ENCODE data around the gene FGD2. TPM values are rescaled to one million over a fixed set of nuclear protein-coding genes. Genes with fewer than 3 reads are reported as not detected.

Gene FGD2
- total RNA-seq, 2 donors from 2014 or later, result not detected

DNA sequence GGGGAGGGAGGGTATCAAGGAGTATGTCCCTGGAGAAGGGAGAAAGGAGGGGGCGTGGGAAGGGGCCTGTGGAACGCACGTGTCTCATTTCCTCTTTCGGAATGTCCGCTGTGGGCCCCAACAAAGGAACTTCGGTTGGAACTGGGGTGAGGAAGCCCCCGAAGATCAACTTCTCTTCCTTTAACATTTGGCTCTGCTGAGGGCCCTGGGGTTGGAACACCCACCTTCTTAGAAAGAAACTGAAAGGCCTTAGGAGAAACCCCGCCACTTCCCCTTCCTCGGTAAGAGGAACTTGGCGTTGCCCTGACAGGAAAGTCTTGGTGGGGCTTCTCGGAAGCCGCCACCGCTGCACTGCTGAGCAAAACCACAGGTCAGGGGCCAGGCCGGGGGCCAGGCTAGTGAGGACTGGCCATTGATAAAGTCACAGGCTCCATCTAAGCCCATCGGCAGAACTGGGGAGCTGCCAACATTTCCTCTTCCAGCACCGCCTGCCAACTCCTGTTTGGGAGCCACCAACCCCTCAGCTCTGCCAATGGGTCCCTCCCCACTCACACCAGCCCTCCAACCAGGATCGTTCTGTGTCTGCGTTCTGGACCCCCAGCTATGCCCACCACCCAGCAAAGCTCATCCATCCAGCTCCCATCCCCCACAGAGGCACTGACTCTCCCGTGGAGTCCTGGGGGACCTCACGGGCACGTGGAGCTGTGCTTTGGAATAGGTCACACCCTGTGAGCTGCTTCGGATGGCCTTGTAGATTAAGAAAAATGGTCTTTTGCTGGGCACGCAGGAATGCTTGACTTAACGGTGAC, 44.8 kb downstream of the FGD2 start:
- H3K4me1 ChIP-seq (ENCODE audit: control insufficient read depth, insufficient read depth, low read length), result peaks cover 3% of the 10 kb centered on the region
- H3K27me3 ChIP-seq (ENCODE audit: control insufficient read depth, insufficient read depth, low read length, poor library complexity, severe bottlenecking), result no peaks in the 10 kb centered on the region
- H3K4me1 Mint-ChIP-seq, result peaks cover 4% of the 10 kb centered on the region
- no peaks in the 10 kb centered on the region for H3K36me3 Mint-ChIP-seq (ENCODE audit: low read depth)
- H3K27me3 Mint-ChIP-seq (ENCODE audit: insufficient read depth), result no peaks in the 10 kb centered on the region
- no peak overlapping the region for H3K27ac Mint-ChIP-seq
- H3K4me3 Mint-ChIP-seq, result no peak overlapping the region
- DNase-seq, result no peak
- TF ChIP-seq, protein P1, sequence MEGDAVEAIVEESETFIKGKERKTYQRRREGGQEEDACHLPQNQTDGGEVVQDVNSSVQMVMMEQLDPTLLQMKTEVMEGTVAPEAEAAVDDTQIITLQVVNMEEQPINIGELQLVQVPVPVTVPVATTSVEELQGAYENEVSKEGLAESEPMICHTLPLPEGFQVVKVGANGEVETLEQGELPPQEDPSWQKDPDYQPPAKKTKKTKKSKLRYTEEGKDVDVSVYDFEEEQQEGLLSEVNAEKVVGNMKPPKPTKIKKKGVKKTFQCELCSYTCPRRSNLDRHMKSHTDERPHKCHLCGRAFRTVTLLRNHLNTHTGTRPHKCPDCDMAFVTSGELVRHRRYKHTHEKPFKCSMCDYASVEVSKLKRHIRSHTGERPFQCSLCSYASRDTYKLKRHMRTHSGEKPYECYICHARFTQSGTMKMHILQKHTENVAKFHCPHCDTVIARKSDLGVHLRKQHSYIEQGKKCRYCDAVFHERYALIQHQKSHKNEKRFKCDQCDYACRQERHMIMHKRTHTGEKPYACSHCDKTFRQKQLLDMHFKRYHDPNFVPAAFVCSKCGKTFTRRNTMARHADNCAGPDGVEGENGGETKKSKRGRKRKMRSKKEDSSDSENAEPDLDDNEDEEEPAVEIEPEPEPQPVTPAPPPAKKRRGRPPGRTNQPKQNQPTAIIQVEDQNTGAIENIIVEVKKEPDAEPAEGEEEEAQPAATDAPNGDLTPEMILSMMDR (conservative IDR thresholded peaks at IDR 0.05), result no peak
- no peaks in the 10 kb centered on the region for H3K36me3 ChIP-seq (ENCODE audit: control insufficient read depth, insufficient read depth, low read length)
- no peaks in the 10 kb centered on the region for H3K9me3 Mint-ChIP-seq
- H3K9me3 ChIP-seq (ENCODE audit: control insufficient read depth, low read length), result no peaks in the 10 kb centered on the region
- no peak overlapping the region for H3K27ac ChIP-seq (ENCODE audit: low read depth, low read length)
- H3K4me3 ChIP-seq (ENCODE audit: low read length), result no peak overlapping the region
- no peak overlapping the region for H3K9ac ChIP-seq (ENCODE audit: extremely low read depth, low read length, poor library complexity, severe bottlenecking)
- 92% methylated on average over 18 to 24 of the region's 24 CpGs for WGBS, 2 experiments (ENCODE audit: insufficient coverage in 1 of 2, insufficient read length in 1 of 2)

DNA sequence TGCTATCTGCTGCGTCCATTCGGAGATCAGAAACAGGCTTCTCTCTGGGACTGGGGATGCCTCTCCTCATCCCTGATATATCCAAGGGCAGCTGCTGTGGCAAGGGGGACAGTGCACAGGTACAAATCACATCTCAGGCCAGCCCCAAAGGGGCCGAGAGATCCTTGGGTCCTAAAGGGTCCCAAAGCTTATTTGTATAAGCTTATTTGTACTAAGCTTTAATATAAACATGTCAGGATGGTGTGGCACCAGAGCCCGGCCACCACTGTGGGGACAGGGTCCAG, 45.3 kb downstream of the FGD2 start:
- Mint-ChIP-seq H3K4me1 (peaks cover 7% of the 10 kb centered on the region), H3K36me3 (ENCODE audit: low read depth) (no peaks in the 10 kb centered on the region), H3K27ac (no peak overlapping the region), H3K4me3 (no peak overlapping the region), H3K27me3 (ENCODE audit: insufficient read depth) (no peaks in the 10 kb centered on the region), H3K9me3 (no peaks in the 10 kb centered on the region)
- no peak overlapping the region for H3K27ac ChIP-seq (ENCODE audit: low read depth, low read length)
- H3K36me3 ChIP-seq (ENCODE audit: control insufficient read depth, insufficient read depth, low read length), result no peaks in the 10 kb centered on the region
- no peaks in the 10 kb centered on the region for H3K9me3 ChIP-seq (ENCODE audit: control insufficient read depth, low read length)
- H3K4me1 ChIP-seq (ENCODE audit: control insufficient read depth, insufficient read depth, low read length), result peaks cover 3% of the 10 kb centered on the region
- WGBS, 2 experiments (ENCODE audit: insufficient coverage in 1 of 2, insufficient read length in 1 of 2), result 93% methylated on average over 3 to 4 of the region's 4 CpGs
- no peak overlapping the region for H3K4me3 ChIP-seq (ENCODE audit: low read length)
- H3K27me3 ChIP-seq (ENCODE audit: control insufficient read depth, insufficient read depth, low read length, poor library complexity, severe bottlenecking), result no peaks in the 10 kb centered on the region
- H3K9ac ChIP-seq (ENCODE audit: extremely low read depth, low read length, poor library complexity, severe bottlenecking), result no peak overlapping the region
- TF ChIP-seq, protein P1 (conservative IDR thresholded peaks at IDR 0.05), result no peak
- DNase-seq, result no peak

- Mint-ChIP-seq H3K4me3 (no peak overlapping the region), H3K27ac (no peak overlapping the region)
- H3K9ac ChIP-seq (ENCODE audit: extremely low read depth, low read length, poor library complexity, severe bottlenecking), result no peak overlapping the region
Measured at GRCh38 chr6:37051138-37052026, 45.9 kb downstream of the FGD2 start.

More at GRCh38 chr6:37051138-37052026, 45.9 kb downstream of the FGD2 start:
- 35 to 51% methylated on average over 13 to 25 of the region's 25 CpGs for WGBS, 2 experiments (ENCODE audit: insufficient coverage in 1 of 2, insufficient read length in 1 of 2)
- Mint-ChIP-seq H3K36me3 (ENCODE audit: low read depth) (no peaks in the 10 kb centered on the region), H3K4me1 (peaks cover 8% of the 10 kb centered on the region), H3K9me3 (no peaks in the 10 kb centered on the region), H3K27me3 (ENCODE audit: insufficient read depth) (no peaks in the 10 kb centered on the region)
- Histone ChIP-seq H3K27ac (ENCODE audit: low read depth, low read length) (no peak overlapping the region), H3K4me1 (ENCODE audit: control insufficient read depth, insufficient read depth, low read length) (peaks cover 3% of the 10 kb centered on the region), H3K9me3 (ENCODE audit: control insufficient read depth, low read length) (no peaks in the 10 kb centered on the region), H3K27me3 (ENCODE audit: control insufficient read depth, insufficient read depth, low read length, poor library complexity, severe bottlenecking) (no peaks in the 10 kb centered on the region), H3K4me3 (ENCODE audit: low read length) (no peak overlapping the region), H3K36me3 (ENCODE audit: control insufficient read depth, insufficient read depth, low read length) (no peaks in the 10 kb centered on the region)
- TF ChIP-seq, protein P1 (conservative IDR thresholded peaks at IDR 0.05), result peak; percentile 98
- DNase-seq, result peak; percentile 97

All from endodermal cell (in vitro differentiated cells).